GM12878 (cell line): ENCODE results near the gene B3GALT4. TPM values are rescaled to one million over a fixed set of nuclear protein-coding genes. Genes with fewer than 3 reads are reported as not detected.

ENCODE experiments used
- ATAC-seq: fragments of 200-7000 bp; cut with Tn5 transposase; 3 replicates; pipeline ENCODE4 v1.9.1; 2020; ENCODE audit warnings: mild to moderate bottlenecking, moderate library complexity
- BruUV-seq: library from RNA; stranded (reverse); fragments of 400-500 nt; replicated peaks from 2 replicates; lab custom pipeline; 2021; lab: Mats Ljungman, UMichigan
- CTCF ChIA-PET: fragments of 300-600 bp; sonication (Branson Sonifier 250); formaldehyde crosslinking; extraction: SDS; loops from one replicate; lab custom pipeline; 2021; ENCODE audit warnings: inconsistent platforms; lab: Yijun Ruan, JAX
- POLR2A ChIA-PET: fragments of 350-600 bp; formaldehyde crosslinking; extraction: SDS; loops from one replicate; lab custom pipeline; 2021; ENCODE audit warnings: inconsistent platforms; lab: Charles Lee
- RAD21 ChIA-PET: fragments of 300-600 bp; sonication (Branson Sonifier 250); formaldehyde crosslinking; loops from one replicate; lab custom pipeline; 2023; ENCODE audit warnings: antibody characterized with exemption; ENCODE audit not compliant: unreplicated experiment; lab: Charles Lee
- SMC1A ChIA-PET: fragments of 300-600 bp; sonication (Branson Sonifier 250); formaldehyde crosslinking; loops from one replicate; lab custom pipeline; 2023; ENCODE audit not compliant: unreplicated experiment, uncharacterized antibody; lab: Charles Lee
- DNase-seq: peaks from one replicate; pipeline ENCODE4 v3.0.0-alpha.2; 2011; ENCODE audit warnings: low read depth, low spot score
- FAIRE-seq: peaks from 3 replicates; lab custom pipeline; 2011; peaks lifted over from hg19 to GRCh38; lab: Jason Lieb, UNC
- H2AFZ ChIP-seq: 2 replicates; pipeline ENCODE4 v1.6.0; 2011; ENCODE audit warnings: low read depth, low read length, control low read depth; ENCODE audit not compliant: control insufficient read depth
- H3K27ac ChIP-seq: 2 replicates; pipeline ENCODE4 v1.5.1; 2011; ENCODE audit warnings: control low read depth; ENCODE audit not compliant: control insufficient read depth, insufficient read depth
- H3K27me3 ChIP-seq, 2 experiments: replicated peaks in 1 of 2; 2 replicates each; pipeline versions ENCODE4 v1.6.0 to v1.6.1; 2011; ENCODE audit warnings: low read length in 1 of 2; ENCODE audit not compliant: control insufficient read depth in 2 of 2, insufficient read depth in 2 of 2
- H3K36me3 ChIP-seq, 2 experiments: 2 replicates each; pipeline ENCODE4 v1.5.1; 2011; ENCODE audit warnings: low read length in 1 of 2; ENCODE audit not compliant: control insufficient read depth in 2 of 2, insufficient read depth in 2 of 2
- H3K4me1 ChIP-seq: 2 replicates; pipeline ENCODE4 v1.6.1; 2011; ENCODE audit warnings: mild to moderate bottlenecking, low read length, moderate library complexity, mixed read lengths; ENCODE audit not compliant: control insufficient read depth, insufficient read depth
- H3K4me2 ChIP-seq: 2 replicates; pipeline ENCODE4 v1.6.0; 2011; ENCODE audit warnings: control low read depth; ENCODE audit not compliant: control insufficient read depth, insufficient read depth
- H3K4me3 ChIP-seq: fragments of 200-600 bp; sonication (generic); 2 replicates; pipeline ENCODE4 v1.5.1; 2016
- H3K79me2 ChIP-seq: 2 replicates; pipeline ENCODE4 v1.6.0; 2011; ENCODE audit warnings: low read length; ENCODE audit not compliant: control insufficient read depth, insufficient read depth
- H3K9ac ChIP-seq: 2 replicates; pipeline ENCODE4 v1.8.0; 2011; ENCODE audit warnings: low read length, control low read depth, mixed read lengths; ENCODE audit not compliant: control insufficient read depth, insufficient read depth
- H3K9me3 ChIP-seq: replicated peaks from 3 replicates; pipeline ENCODE4 v1.5.1; 2011; ENCODE audit warnings: mild to moderate bottlenecking, low read length; ENCODE audit not compliant: control insufficient read depth, insufficient read depth
- H4K20me1 ChIP-seq: 2 replicates; pipeline ENCODE4 v1.6.0; 2011; ENCODE audit not compliant: control insufficient read depth, insufficient read depth
- NFYB ChIP-seq: IDR thresholded peaks from 2 replicates; pipeline ENCODE4 v1.6.1; 2011; ENCODE audit warnings: low read depth, mild to moderate bottlenecking, low read length, improper control_type of control experiment, moderate library complexity; ENCODE audit not compliant: insufficient read depth
- TCF3 ChIP-seq: IDR thresholded peaks from 2 replicates; pipeline ENCODE4 v1.6.1; 2012; ENCODE audit warnings: low read depth, mild to moderate bottlenecking, low read length, borderline replicate concordance; ENCODE audit not compliant: insufficient read depth
- ZBTB11 ChIP-seq: fragments of 450-650 bp; formaldehyde crosslinking; IDR thresholded peaks from 2 replicates; pipeline ENCODE4 v1.5.0; 2022; ENCODE audit warnings: mild to moderate bottlenecking, missing genetic modification characterization
- WGBS: methylation state at CpG from one replicate; pipeline ENCODE4 v1.1.6; 2016; ENCODE audit warnings: low lambda C conversion rate; ENCODE audit not compliant: insufficient replicate concordance, insufficient coverage; ENCODE audit errors: missing lambda C conversion rate; 5-methylcytosine and 5-hydroxymethylcytosine counted together
- in situ Hi-C: fragments of 300-500 bp; cut with MboI; formaldehyde crosslinking; loops from 9 replicates; pipeline ENCODE4 v1.14.3; 2018; ENCODE audit warnings: mixed read lengths
- intact Hi-C: fragments of 100-400 bp; cut with micrococcal nuclease; formaldehyde crosslinking; loops from one replicate; pipeline ENCODE4 v1.14.2; 2022; ENCODE audit not compliant: unreplicated experiment
- polyA plus RNA-seq, 11 experiments: library from polyadenylated mRNA; depleted of rRNA in 4 of 11; unstranded in 6 of 11; stranded (reverse) in 5 of 11; fragments of >200 nt; fragmentation: Nextera tagmentation in 4 of 11; fragmentation: Illumina TruSeq in 1 of 11; extraction: Ambion mirVana in 4 of 11; extraction: Trizol in 1 of 11; gene quantifications; 1 replicate in 1 of 11; 2 replicates in 10 of 11; pipeline versions ENCODE4 v1.2.1 to v1.2.3, GENCODE V29; 2011 to 2016; ENCODE audit warnings: inconsistent platforms in 2 of 11, missing spikeins in 2 of 11, low read depth in 1 of 11
- total RNA-seq, 4 experiments: library from RNA; depleted of rRNA in 3 of 4; stranded (reverse); fragments of >200 nt in 3 of 4; fragmentation: Illumina TruSeq in 1 of 4; extraction: Trizol in 1 of 4; gene quantifications; 2 replicates each; pipeline versions ENCODE4 v1.2.1 to v1.2.3, GENCODE V29; 2013 to 2021

The B3GALT4 gene
- total and polyA plus RNA-seq, 10 of the 15 experiments (the other 5 are each of a cell fraction or from before 2014, with no cell fraction given) = 0.27 to 8.2 (median 2.6) TPM

DNA sequence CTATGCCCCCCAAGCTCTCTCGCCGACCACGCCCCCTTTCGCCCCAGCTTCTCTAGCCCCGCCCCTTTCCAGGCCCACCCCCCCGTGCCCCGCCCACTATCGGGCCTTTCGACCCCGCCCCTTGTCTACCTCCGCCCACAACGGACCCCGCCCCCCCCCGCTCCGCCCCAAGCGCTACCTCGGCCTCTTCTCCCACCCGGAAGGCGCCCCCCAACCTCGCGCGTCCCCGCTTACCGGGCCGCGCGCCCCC lies 40.4 kb downstream of the B3GALT4 start:
- intact Hi-C loops = loop anchor here (5.0 kb wide), 1 partner anchor 100 kb away; the partner anchor contains the start of gene CUTA
- no peak for FAIRE-seq
- SMC1A ChIA-PET = interaction anchor here (0.9 to 1.5 kb wide), 4 partner anchors 18 to 114 kb away, joined by 3 to 13 read pairs (median 6); partner anchors contain the start of genes PFDN6 and WDR46

More for the DNA sequence above, 40.4 kb downstream of the B3GALT4 start:
- peaks cover 35% of the 10 kb centered on the region for H3K4me1 ChIP-seq
- 0 out of 2 replicates have a peak, but pooled peaks cover 3% of the 10 kb centered on the region for H4K20me1 ChIP-seq
- no peaks in the 10 kb centered on the region for H3K27me3 ChIP-seq
- TF ChIP-seq TCF3 (no peak), NFYB (no peak), ZBTB11 (CRISPR knock-in tag) (no peak)
- H3K9ac ChIP-seq = no peak overlapping the region; the same call in 1 of the 2 replicates
- peak overlapping the region; percentile 75; the same call in 1 of the 2 replicates for H3K4me2 ChIP-seq
- no peak overlapping the region for H2AFZ ChIP-seq
- DNase-seq (no peak), ATAC-seq (no peak)
- RAD21 ChIA-PET = interaction anchor here (0.9 to 2.8 kb wide), 14 partner anchors 8 to 304 kb away, joined by 3 to 22 read pairs (median 4); partner anchors contain the start of genes B3GALT4, ITPR3, PFDN6 and RGL2
- H3K9me3 ChIP-seq = no peaks in the 10 kb centered on the region
- no CpG with 5 or more reads among the region's 27 CpGs for WGBS
- no peak overlapping the region for H3K27ac ChIP-seq
- CTCF ChIA-PET = interaction anchor here (0.8 to 2.7 kb wide), 7 partner anchors 16 to 109 kb away, joined by 3 to 19 read pairs (median 4); partner anchors contain the start of genes B3GALT4, CUTA and RING1
- peak overlapping the region; percentile 38; the same call in 1 of the 2 replicates for H3K4me3 ChIP-seq
- in situ Hi-C loops = no loop called here
- no TSS peak for BruUV-seq
- POLR2A ChIA-PET = interaction anchor here (0.5 to 2.0 kb wide), 16 partner anchors 16 to 1323 kb away, joined by 3 to 12 read pairs (median 5); partner anchors contain the start of genes B3GALT4, HLA-DPA1, HLA-DPB1 and HSD17B8
- H3K79me2 ChIP-seq = peaks cover 55% of the 10 kb centered on the region
- H3K36me3 ChIP-seq = peaks cover 12 to 16% of the 10 kb centered on the region in 2 experiments; a peak in 3 of 4 replicates
